Testis (tissue), 2 donors: ENCODE results near the gene RAB40B.

ENCODE experiments used
- CTCF ChIP-seq, 3 experiments: fragments of 450-650 bp in 2 of 3; fragments of 200-600 bp in 1 of 3; sonication (generic) in 1 of 3; IDR thresholded peaks; one replicate each; pipeline ENCODE4 v1.5.1; 2016 to 2019; ENCODE audit warnings: antibody characterized with exemption in 3 of 3, mild to moderate bottlenecking in 2 of 3, moderate library complexity in 1 of 3
- POLR2A ChIP-seq: fragments of 450-650 bp; IDR thresholded peaks from one replicate; pipeline ENCODE4 v1.6.1; 2017; ENCODE audit warnings: antibody characterized with exemption, mild to moderate bottlenecking, moderate library complexity

GRCh38 chr17:82696916-82697807 is 1.3 kb downstream of the RAB40B start:
- TF ChIP-seq CTCF (IDR thresholded peaks at IDR 0.05) (no peak), POLR2A (no peak)
